ENCODE data around the gene KREMEN2.

Gene KREMEN2

DNA sequence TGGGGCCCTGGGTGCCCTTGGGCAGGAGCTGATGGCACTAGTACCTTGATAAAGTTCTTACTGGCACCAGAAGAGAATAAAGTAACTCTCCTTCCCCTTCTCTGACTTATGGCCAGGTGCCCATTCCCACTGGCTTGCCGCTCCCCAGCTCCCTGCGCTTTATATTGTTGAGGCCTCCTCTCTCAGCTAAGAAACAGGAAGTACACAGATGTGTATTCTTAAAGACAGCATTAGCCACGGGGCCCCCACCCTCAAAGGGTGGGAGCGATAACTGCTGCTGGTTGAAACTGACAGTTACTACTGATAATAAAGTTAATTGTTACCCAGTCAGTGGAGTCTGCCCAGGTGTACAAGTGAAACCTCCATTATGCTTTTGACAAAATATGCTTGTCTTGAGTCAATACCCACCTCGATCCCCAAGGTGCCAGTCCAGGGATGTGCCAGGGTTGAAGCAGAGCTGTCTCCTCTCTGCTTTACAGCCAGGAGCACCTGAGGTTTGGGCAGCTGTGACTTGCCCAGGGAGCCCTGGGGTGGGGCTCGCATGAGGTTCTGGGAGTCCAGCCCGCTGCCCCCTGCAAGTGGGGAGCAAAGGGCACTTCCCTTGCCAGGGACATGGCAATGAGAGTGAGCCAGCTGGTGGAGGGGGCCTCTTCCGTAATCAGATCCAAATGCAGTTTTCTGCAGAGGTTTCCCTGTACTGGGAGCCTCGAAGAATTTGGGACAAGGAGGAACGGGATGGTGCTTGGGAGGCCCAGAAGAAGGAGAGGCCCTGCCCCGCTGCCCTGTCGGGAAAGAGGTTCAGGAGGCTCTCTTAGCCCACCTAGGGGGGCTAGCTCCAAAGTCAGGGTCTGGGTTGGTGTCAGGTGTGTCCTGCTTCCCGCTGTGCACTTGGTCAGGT is 43.2 kb downstream of the KREMEN2 start:
- DNase-seq = no peak

DNA sequence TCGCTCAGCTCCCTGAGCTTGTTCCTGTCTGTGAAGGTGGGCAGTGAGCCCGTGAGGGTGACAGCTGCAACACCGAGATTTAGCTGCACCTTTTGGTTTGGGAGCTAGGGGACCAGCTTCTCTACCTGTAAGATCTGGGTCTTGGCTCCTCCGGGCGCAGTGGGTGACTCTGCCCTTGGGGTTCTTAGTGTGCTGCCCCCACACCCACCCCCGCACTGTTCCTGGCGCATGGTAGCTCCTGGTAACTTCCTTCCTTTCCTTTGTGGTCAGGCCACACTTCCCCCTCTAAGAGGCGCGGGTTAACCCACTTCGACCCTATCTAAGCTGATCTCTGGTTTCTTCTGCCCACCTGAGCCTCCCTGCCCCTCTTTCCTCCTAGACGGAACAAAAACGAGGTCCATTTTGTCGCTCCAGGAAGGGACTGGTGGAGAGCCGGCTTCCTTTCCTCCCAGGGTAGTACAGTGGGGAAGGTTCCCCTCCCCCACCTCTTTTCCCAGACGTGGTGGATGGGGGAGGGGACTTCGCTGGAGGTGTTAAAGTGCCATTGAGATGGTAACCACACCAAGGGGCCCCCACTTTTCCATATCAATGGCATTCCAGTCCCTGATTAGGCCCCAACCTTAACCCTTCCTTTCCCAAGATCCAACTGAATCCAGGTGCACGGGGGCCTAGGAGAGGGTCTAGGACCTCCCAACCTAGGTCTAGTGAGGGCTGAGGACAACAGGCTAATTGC is 44.0 kb downstream of the KREMEN2 start:
- DNase-seq = no peak

DNA sequence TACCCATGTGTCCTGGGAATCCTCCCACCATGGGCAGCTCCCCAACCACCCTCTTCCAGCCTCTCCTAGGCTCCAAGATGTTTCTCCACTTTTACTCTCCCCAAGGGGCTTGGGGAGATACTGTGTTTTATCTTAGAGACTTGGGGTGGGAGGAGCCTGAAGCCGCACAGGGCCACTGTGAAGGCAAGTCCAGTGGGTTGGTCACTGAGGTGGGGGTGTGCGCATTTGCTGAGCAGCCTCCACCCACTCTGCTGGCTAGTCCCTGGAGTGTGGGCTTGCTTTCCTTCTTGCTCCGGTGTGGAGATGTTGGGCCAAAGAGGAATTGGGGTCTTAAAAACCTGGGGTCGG is 44.6 kb downstream of the KREMEN2 start:
- no peak for DNase-seq

DNA sequence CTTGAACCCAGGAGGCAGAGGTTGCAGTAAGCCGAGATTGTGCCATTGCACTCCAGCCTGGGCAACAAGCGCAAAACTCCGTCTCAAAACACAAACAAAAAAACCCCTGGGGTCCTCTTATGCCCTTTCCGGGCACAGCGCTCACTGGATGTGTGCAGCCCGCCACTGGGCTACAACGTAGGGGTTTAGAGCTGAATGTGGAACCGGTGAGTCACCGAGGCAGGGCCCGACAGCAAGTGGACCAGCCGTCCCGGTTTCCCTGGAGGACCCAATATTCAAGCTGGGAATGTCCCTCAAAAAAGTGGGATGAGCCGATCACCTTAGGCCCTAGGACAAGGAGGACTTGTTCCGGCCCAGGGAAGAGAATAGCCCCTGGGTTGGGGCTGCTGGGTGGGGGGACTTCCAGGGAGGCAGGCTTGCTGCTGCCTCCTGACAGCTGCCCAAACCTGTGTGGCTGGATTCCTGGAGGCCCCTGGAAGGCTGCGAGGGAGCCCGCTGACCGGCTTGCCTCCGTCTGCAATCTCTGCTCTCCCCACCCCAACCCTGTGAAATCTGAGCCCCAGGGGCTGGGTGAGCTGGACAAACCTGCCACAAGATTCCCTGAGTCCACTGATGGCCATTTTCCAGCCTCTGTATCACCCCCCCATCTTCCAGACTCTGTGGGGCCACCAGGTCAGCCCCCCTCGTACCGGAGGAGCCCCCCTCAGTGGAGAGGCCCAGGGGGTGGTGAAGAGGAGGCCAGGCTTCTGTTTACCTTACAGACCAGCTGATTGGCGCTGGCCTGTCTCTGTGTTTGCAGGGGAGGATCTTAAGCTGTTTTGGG is 45.7 kb downstream of the KREMEN2 start:
- no peak for DNase-seq

DNA sequence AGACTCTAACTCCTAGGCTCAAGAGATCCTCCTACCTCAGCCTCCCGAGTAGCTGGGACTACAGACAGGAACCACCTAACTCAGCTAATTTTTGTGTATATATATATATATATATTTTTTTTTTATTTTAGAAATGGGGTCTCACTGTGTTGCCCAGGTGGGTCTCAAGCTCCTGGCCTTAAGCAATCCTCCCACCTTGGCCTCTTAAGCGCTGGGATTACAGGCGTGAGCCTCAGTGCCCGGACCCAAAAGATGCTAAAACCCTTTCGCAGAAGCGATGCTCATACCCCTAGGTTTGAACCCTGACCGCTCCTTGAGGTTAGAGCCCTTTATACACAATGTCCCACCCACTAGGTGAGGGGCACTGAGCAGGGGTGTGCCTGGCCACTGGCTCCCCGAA is 46.4 kb downstream of the KREMEN2 start:
- DNase-seq = no peak

DNA sequence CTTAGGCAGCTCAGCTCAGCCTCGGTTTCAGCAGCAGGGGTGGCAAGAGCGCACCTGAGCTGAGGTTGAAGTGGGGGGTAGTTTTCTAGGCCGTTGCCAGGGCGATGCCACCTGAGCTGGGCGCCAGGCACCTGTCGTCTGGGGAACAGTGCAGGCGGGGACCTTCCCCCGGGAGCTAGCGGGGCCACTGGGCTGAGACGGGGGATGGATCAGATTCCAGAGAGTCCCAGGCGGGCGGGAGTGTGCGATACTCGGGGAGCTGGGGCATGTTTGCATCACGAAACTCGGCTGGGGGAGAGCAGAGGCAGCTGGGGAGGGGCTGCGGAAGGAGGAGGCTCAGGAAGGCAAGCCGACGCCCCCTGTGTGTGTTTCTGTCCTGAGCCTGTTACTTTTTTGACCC is 48.2 kb downstream of the KREMEN2 start:
- DNase-seq = no peak

DNA sequence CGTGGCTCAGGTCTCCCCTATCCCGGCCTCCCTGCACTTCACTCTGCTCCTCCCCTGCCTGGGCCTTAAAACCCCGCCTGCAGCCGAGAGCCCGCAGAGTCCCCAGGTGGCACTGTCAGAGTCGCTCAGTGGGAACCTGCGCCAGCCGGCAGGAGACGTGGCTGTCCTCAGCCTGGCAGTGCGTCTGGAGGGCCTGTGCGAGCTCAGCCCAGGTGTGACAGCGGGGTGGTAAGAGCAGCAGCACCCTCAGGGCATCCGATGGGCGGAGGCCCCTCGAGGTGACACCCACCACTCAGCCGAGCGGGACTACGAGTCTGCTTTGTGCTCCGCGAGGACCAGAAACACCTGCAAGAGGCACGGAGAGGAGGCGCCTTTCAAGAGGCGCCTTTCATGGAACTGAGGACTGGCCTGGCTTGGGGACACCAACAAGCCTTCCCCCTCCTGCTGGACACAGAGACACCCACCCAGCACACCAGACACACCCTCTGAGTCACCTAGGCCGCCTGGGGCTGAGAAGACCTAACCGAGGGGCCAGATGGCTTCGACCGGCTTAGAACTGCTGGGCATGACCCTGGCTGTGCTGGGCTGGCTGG is 48.8 kb downstream of the KREMEN2 start, which contains the start of gene CLDN9:
TSS of gene CLDN9 (plus strand) at position 96 of the 593 bp plus-strand sequence. CDS start at position 536, 440 bp downstream.
- peak in 1 of 4 experiments; percentile 17 for DNase-seq

DNA sequence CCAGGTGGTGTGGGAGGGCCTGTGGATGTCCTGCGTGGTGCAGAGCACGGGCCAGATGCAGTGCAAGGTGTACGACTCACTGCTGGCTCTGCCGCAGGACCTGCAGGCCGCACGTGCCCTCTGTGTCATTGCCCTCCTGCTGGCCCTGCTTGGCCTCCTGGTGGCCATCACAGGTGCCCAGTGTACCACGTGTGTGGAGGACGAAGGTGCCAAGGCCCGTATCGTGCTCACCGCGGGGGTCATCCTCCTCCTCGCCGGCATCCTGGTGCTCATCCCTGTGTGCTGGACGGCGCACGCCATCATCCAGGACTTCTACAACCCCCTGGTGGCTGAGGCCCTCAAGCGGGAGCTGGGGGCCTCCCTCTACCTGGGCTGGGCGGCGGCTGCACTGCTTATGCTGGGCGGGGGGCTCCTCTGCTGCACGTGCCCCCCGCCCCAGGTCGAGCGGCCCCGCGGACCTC is 49.4 kb downstream of the KREMEN2 start:
- DNase-seq = no peak

DNA sequence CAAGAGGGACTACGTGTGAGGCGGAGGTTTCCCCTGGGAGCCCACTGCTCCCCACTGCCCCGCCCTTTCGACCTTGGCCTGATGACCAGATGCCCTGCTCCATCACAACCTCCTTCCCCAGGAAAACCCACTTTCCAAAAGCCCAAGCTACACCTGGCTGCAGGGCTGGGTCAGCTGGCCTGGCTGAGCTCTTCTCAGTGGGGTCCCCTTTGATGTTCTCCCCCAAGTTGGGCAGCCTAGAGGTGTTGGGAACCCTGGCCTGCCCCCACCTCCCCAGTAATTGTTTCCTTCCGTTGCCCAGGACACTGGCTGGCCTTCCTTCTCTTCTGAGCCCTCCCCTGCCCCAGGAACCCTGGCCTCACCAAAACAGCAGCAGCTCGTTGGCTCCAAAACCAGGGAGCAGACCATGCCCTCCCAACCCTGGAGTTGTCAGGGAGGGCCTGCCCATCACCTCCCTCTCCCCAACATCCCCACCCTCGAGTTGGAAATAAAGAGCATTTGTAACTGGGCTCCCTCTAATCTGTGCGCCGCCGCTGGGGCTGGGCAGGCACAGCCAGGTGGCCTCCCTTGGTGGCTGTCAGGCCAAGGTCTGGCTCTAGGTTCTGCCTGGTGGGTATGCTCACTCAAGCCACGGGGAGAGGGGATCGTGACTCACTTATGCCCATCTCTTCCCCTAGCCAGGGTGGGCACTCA is 50.1 kb downstream of the KREMEN2 start:
- no peak for DNase-seq

DNA sequence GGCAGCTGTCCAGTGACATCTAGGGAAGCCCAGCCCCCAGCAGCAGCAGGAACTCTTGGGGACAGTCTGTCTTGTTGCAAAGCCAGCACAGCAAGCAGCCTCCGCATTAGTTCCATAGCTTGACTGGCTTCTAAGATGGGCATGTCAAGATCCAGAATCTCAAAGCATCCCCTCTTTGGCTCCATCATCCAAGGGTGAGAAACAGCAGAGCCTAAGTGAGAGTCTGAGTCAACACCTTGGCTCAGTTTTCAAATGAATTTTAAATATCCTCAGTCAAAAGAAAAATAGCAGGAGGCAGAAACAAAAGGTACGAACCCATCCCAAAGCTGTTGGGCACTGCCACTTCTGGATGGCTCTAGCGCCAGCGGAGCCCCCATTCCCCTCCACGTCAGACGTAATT is 50.9 kb downstream of the KREMEN2 start:
- DNase-seq = no peak

DNA sequence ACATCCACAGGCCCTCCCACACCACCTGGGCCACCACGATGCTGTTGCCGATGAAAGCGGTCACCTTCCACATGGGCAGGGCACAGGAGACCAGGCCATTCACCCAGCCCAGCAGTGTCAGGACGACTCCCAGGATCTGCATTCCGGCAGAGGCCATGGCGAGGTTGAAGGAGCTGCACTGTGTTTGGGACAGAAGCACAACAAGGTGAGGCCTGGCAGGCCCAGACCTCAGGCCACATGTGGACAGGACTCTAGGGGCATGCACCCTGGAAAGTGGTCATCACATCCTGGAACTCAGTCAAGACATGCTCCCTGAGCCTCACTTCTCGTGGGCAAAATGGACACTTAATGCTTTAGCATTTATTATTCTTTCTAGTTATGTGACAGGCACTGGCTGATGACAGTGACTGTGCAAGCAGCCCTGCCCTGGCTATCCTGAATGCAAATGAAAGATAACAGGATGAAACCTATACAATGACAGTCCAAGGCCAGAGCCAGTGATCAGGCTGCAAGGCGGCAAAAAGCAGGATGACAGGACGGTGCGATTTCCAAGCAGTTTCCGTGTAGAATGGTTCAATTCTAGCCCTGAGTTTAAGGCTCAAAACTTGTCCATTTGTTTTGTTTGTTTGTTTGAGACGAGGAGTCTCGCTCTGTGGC is 51.9 kb downstream of the KREMEN2 start:
- DNase-seq = no peak

DNA sequence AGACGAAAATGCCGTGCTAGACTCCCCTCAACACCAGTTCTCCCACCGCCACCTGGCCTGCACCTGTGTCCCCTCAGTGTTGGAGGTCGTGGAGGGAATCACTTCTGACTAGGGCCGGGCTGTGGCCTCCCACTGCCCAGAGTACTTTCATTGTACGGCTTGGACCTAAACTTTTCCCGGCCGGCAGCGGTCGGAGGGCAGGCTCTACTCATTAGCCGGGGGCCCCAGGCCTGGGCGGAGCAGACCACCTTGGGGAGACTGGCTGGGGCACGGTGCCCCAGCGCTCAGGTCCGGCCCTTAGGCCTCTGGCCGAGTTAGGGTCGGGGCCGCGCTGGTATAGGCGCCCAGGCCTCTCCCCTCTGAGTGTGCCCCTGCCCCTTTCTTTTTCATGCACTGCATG is 53.3 kb downstream of the KREMEN2 start:
- no peak for DNase-seq

Data from activated naive CD4-positive, alpha-beta T cell (primary cell).